ENCODE results near the gene ADGRA1.

ADGRA1 gene

DNA sequence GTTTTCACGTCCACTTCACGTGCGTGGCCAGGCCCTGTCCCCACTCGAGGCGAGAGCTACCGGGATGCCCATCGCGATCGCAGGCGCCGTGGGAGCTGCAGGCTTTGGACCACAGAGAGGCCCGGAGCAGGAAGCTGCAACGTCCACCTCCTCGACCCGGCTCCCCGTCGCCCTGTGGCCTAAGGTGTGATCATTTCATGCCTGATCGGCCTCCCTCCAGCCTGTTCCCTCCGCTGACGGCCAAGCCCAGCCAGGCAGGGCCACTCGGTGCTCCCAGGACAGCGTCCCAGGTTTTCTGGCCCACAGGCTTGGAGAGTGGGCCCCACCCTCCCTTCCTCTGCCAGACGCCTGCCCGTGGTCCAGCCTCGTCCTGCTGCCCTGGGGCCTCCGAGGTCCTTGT is 91.9 kb downstream of the ADGRA1 start:
- H3K9me3 ChIP-seq (replicated peaks; ENCODE audit: insufficient read depth, low read length) = no peaks in the 10 kb centered on the region
- peaks cover 28% of the 10 kb centered on the region for H3K27me3 ChIP-seq (replicated peaks; ENCODE audit: insufficient read depth, low read length)
- H3K4me3 ChIP-seq (ENCODE audit: low read length) = no peak overlapping the region
- no peak overlapping the region for H3K27ac ChIP-seq (ENCODE audit: low read length)
- no peak overlapping the region for H3K4me2 ChIP-seq (ENCODE audit: low read depth, low read length)
- H3K79me2 ChIP-seq (ENCODE audit: low read length) = no peaks in the 10 kb centered on the region
- H4K20me1 ChIP-seq (ENCODE audit: insufficient read depth, low read length) = no peaks in the 10 kb centered on the region
- no peak overlapping the region for H3K9ac ChIP-seq (ENCODE audit: low read length)
- H3K9me2 ChIP-seq (replicated peaks; ENCODE audit: insufficient read depth, low read length) = no peaks in the 10 kb centered on the region
- H3K4me1 ChIP-seq (ENCODE audit: low read length) = no peaks in the 10 kb centered on the region
- H3F3A ChIP-seq (ENCODE audit: insufficient read depth, low read length) = no peaks in the 10 kb centered on the region
- H2AFZ ChIP-seq (ENCODE audit: low read length) = no peak overlapping the region
- TF ChIP-seq EZH2phosphoT487 (IDR thresholded peaks at IDR 0.05; ENCODE audit: low read length) (no peak), EZH2 (optimal IDR thresholded peaks at IDR 0.05; ENCODE audit: low read depth, low read length) (no peak)
- TF ChIP-seq, protein P1, sequence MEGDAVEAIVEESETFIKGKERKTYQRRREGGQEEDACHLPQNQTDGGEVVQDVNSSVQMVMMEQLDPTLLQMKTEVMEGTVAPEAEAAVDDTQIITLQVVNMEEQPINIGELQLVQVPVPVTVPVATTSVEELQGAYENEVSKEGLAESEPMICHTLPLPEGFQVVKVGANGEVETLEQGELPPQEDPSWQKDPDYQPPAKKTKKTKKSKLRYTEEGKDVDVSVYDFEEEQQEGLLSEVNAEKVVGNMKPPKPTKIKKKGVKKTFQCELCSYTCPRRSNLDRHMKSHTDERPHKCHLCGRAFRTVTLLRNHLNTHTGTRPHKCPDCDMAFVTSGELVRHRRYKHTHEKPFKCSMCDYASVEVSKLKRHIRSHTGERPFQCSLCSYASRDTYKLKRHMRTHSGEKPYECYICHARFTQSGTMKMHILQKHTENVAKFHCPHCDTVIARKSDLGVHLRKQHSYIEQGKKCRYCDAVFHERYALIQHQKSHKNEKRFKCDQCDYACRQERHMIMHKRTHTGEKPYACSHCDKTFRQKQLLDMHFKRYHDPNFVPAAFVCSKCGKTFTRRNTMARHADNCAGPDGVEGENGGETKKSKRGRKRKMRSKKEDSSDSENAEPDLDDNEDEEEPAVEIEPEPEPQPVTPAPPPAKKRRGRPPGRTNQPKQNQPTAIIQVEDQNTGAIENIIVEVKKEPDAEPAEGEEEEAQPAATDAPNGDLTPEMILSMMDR (IDR thresholded peaks at IDR 0.05; ENCODE audit: low read length) = no peak
- no peak for DNase-seq
- H3K36me3 ChIP-seq (replicated peaks; ENCODE audit: insufficient read depth, low read length) = no peaks in the 10 kb centered on the region

DNA sequence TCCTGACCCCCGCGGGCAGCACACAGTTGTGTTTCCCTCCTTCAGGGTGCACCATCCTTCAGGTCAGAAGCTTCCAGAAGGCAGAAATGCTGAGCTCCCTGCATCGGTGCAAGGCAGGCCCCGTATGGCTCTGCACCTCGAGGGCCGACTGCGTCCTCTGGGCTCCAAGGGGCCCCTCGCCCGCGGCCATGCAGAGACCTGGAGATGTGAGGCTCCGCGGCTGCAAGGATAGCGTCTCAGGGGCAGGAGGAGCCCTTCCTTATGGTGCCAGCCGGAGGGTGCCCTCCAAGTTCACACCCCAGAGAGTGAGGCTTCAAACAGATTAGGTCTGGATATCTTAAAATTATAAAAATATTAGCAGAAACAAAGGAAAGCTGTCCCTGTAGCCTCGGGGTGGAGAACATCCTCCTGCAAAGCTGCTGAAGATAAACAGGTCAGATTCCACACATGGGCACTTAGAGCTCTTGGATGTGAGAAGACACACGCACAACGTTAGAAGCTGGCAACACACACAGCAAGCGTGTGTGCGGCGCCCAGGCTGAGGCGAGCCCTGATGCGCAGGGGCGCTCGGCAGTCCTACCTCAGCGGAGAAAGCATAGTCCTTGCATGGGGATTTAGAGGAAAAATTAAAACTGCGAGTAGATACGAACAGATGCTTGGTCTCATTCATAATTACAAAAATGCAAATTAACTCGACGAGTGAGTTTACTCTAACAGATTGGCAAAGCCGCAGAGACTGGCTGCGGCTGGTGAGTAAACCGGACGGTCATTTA is 92.7 kb downstream of the ADGRA1 start:
- Histone ChIP-seq H3K36me3 (replicated peaks; ENCODE audit: insufficient read depth, low read length) (no peaks in the 10 kb centered on the region), H3K4me3 (ENCODE audit: low read length) (no peak overlapping the region), H3F3A (ENCODE audit: insufficient read depth, low read length) (no peaks in the 10 kb centered on the region), H3K27ac (ENCODE audit: low read length) (no peak overlapping the region), H3K4me1 (ENCODE audit: low read length) (no peaks in the 10 kb centered on the region), H4K20me1 (ENCODE audit: insufficient read depth, low read length) (no peaks in the 10 kb centered on the region), H2AFZ (ENCODE audit: low read length) (no peak overlapping the region), H3K9me2 (replicated peaks; ENCODE audit: insufficient read depth, low read length) (no peaks in the 10 kb centered on the region), H3K9ac (ENCODE audit: low read length) (no peak overlapping the region), H3K27me3 (replicated peaks; ENCODE audit: insufficient read depth, low read length) (peaks cover 28% of the 10 kb centered on the region), H3K4me2 (ENCODE audit: low read depth, low read length) (no peak overlapping the region), H3K79me2 (ENCODE audit: low read length) (no peaks in the 10 kb centered on the region), H3K9me3 (replicated peaks; ENCODE audit: insufficient read depth, low read length) (no peaks in the 10 kb centered on the region)
- no peak for DNase-seq
- TF ChIP-seq EZH2phosphoT487 (IDR thresholded peaks at IDR 0.05; ENCODE audit: low read length) (no peak), EZH2 (optimal IDR thresholded peaks at IDR 0.05; ENCODE audit: low read depth, low read length) (no peak)
- TF ChIP-seq, protein P1 (IDR thresholded peaks at IDR 0.05; ENCODE audit: low read length) = no peak

DNA sequence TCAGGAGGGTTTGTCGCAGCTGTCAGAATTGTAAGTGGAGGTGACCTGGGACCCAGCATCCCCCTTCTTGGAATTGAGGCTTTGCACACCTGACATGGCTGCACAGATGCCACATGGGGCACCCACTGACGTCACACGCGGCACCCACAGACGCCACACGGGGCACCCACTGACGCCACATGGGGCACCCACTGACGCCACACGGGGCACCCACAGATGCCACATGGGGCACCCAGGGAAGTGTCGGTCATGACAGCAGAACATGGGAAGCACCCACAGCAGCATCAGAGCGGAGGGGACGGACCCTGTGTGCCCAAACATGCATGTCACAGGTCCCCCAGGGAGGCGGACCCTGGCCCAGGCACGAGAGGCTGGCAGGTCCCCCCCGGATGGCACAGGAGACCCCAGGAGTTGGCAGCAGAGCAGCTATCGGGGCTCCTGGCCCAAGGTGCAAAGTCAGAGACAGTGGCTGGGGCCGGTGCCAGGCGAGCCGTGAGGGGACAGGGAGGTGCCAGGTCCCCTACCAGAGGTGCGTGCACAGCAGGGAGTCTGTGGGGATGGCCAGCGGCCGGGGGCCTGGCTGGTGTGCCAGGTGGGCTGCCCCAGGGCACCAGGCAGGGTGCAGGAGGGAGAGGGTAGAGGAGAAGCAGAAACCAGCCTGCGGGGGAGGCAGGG is 93.4 kb downstream of the ADGRA1 start:
- Histone ChIP-seq H3K79me2 (ENCODE audit: low read length) (no peaks in the 10 kb centered on the region), H2AFZ (ENCODE audit: low read length) (no peak overlapping the region), H4K20me1 (ENCODE audit: insufficient read depth, low read length) (no peaks in the 10 kb centered on the region), H3K4me1 (ENCODE audit: low read length) (no peaks in the 10 kb centered on the region), H3F3A (ENCODE audit: insufficient read depth, low read length) (no peaks in the 10 kb centered on the region), H3K36me3 (replicated peaks; ENCODE audit: insufficient read depth, low read length) (no peaks in the 10 kb centered on the region), H3K4me3 (ENCODE audit: low read length) (no peak overlapping the region), H3K27ac (ENCODE audit: low read length) (no peak overlapping the region), H3K9ac (ENCODE audit: low read length) (no peak overlapping the region), H3K27me3 (replicated peaks; ENCODE audit: insufficient read depth, low read length) (peaks cover 30% of the 10 kb centered on the region), H3K4me2 (ENCODE audit: low read depth, low read length) (no peak overlapping the region), H3K9me3 (replicated peaks; ENCODE audit: insufficient read depth, low read length) (no peaks in the 10 kb centered on the region), H3K9me2 (replicated peaks; ENCODE audit: insufficient read depth, low read length) (no peaks in the 10 kb centered on the region)
- no peak for DNase-seq
- TF ChIP-seq EZH2phosphoT487 (IDR thresholded peaks at IDR 0.05; ENCODE audit: low read length) (no peak), EZH2 (optimal IDR thresholded peaks at IDR 0.05; ENCODE audit: low read depth, low read length) (no peak)
- TF ChIP-seq, protein P1 (IDR thresholded peaks at IDR 0.05; ENCODE audit: low read length) = no peak

Data from MM.1S (cell line).